GM19452 (cell line): Measurements from ENCODE around the gene RENBP.
A peak's percentile ranks its signal among the peaks of the same experiment; 100 is the strongest.

Source experiments
- ATAC-seq: cut with Tn5 transposase; IDR thresholded peaks from one replicate; pipeline ENCODE4 v1.9.1; 2021; ENCODE audit not compliant: unreplicated experiment

RENBP gene

DNA sequence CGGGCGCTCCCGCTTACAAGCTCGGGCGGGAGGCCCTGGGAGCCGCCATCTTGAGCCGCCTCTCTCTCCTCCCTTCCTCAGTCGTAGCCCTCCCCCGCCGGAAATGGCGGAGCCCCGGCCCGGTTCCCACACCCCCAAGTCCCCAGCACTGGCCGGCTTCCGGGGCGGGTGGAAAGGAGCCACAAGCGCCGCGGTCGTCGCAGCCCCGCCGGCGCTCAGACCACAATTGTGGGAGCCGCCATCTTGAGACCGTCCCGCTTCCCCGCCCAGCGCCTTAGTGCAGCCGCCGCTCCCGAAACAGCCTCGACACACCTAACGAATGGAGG is 26.6 kb upstream of the RENBP start:
- ATAC-seq = peak; percentile 42

DNA sequence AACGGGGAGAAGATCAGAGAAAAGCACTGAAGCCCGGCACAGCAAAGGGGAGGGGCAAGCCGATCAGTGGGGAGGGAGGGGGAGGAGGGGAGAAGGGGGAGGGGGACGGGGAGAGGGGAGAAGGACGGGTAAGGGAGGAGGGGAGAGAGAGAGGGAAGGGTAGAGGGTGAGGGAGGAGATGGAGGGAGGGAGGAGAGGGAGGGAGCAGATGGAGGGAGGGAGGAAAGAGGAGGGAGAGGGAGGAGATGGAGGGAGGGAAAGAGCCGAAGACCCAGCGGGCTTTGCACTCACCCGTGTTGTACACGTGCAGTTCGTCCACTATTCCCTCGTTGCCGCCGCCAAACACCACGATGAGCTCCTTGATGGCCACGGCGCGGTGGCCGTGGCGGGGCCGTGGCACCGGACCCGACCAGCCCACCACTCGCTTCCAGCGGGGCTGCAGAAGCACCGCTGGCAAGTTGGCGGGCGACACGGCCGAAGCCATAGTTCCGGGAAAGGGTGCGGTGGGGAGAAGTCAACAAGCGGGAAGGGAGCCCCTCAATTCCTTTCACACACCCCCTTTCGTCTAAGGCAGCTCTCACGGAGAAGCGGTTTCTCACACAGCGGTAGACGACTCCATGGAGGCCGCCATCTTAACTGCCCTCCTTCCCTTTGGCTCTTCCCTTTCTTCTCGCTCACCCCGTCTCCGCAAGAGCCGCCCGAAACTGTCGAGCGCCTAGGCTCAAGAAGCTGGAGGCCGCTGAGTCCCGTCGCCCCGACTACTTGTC is 26.1 kb upstream of the RENBP start:
- ATAC-seq = no peak

DNA sequence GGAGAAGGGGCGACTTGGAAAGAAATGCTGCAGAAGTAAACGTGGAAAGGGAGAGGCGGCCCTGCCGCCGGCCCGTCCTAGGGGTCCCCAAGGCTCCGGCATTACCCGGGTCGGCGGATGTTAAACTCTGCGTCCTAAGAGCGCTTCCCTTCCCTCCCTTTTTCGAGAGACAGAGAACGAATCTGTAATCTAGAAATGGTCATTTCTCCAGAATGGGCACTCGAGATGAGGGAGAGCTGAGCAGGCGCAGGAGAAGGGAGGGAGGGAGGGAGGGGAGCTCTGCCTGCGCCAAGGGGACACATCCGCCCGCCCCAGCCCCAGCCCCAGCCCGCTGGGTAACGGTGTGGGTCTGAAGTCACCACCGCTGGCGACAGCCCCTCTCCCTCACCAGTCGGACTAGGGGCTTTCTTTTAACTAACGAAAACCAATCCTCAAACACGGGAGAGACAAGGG is 25.5 kb upstream of the RENBP start:
- no peak for ATAC-seq

DNA sequence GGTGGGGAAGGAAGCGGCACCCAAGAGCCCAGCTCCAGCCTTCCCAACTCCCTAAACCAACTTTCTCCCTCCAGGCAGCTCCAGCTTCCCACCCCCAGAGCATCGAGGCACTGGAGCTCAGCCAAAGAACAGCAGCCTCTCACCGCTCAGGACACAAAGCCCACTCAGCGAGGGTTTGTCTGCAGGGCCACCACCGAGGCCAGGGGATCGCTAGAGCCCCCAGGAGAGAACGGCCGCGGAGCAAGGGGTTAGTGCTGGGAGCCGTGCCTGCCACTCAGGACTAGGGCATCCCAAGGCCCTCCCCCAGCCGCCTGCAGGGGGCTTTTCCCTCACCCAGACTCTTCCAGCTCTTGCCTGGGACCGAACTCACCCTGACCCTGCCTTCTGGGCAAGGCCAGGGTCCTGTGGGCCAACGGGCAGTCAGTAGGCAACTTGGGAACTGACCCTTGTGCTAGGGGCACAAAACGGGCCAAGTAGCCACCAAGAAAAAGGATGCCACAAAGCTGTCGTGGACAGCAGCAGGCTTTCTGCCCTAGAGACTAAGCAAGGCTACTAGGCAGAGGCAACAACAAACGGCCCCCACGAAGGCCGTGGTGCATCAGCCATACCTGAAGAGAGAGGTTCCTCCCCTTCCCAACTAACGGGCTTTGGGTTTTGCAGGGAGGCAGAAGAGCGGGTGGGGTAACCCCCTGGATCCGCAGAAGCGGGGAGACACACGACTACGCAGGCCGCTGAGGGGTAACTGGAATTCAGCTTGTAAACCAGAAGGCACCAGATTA is 24.9 kb upstream of the RENBP start:
- no peak for ATAC-seq

DNA sequence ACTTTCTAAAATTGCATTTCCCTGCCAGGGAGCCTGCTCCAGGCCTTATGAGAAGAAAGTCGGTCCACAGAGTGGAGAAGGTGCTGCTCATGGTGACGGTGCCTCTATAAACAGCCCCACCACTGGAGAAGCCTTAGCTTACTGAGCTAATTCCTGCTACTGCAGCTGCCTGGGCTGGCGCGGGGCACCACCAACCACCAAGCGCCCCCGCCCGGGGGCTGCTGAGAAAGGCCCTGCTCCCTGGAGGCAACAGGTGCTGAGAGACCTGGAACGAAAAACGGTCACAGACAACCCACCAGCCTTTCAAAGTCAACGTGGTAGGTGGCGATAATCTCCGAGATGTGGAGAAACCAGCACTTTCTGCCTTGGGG is 24.3 kb upstream of the RENBP start:
- no peak for ATAC-seq

DNA sequence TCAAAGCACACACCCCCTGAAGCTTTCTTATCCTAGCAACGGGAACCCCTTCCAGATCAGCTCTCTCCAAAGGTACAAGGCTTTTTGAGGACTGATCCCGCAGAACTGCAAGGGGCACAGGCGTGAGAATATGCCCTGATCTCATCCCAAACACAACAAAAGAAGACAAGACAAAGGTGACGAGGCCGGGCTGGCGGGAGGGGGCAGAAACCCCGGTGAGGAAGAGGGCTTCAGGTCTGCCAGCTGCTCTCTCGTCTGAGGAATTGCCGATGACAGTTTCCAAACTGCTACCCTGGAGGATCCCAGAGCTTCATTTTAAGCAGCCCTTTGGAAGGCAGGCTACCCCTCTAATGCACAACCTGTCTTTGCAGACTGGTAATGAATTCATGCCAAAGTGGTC is 23.8 kb upstream of the RENBP start:
- ATAC-seq = no peak

DNA sequence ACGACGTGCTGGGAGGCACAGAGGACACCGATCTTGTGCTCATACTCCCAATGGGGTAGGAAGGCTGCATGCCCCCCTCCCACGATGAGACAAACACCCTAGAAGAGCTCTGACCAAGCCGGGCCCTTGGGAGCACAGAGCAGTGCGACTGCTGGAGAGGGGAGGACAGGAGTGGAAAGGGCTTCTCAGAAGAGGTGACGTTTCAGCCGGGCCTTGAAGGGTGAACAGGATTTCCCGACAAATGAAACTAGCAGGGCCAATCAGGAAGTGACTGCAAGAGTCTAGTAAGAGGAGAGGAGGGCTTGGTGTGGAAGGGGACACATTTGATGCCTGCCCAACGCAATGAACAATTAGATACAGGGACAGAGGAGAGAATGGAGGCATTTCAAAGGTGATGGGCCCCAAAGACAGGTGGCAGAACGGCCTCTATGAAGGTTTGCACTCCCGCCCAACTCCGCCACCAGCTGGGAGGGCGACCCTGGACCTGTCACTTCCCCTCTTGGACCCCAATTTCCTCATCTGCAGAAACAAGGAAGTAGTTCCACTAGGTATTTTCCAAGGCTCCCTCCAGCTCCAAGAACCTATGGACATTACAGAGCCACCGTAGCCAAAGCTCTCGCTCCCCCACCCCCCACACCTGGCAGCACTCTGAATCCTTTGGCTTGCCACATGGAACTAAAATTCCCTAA is 23.2 kb upstream of the RENBP start:
- ATAC-seq = no peak

DNA sequence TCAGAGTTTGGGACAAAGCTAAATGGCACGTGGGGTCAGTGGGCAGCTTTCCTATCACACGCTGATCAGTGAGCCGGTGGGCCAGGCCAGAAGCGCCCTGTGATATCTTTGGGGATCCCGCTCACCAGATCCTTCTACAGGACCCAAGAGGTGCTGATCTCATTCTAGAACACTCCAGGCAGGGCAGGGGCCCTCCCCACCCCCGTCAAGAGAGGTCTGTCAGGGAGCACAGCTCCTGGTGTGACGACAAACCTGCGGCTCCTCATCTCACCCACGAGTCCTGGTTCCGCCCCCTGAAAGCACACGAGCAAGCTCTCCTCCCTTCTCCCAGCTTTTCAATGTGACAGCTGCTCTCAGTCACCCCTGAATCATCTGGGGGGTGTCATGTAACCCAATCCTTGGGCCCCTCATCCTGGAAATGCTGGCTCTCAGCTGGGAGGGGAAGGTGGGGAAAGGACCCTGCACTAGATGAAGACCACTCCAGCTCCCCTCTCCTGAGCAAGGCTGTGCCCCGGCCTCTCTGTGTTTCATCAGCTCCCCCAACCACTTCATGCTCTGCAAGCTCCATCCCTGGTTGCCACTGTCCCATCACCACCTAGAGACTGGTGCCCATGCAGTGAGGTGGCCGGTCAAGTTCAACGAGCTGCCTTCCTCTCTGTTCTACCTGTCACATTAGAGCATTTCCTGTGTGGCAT is 22.5 kb upstream of the RENBP start:
- ATAC-seq = no peak

DNA sequence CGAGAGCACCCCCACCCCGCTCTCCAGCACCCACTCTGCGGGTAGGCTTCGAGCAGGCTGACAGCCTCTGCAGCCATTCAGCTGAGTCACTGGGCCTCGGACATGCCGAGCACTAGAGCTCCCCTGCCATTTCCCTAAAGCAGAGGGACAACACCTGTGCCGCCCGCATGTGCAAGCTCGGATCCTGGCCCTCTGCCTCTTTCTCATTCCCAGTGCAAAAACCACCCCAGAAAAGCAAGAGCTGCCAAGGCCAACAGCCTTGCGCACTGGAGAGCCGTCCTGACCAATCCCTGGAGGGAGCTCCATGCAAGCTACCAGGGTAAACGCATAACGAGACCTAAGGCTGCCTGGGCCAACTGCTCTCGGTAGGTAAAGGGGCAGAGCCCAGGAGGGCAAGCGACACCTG is 21.8 kb upstream of the RENBP start:
- no peak for ATAC-seq

DNA sequence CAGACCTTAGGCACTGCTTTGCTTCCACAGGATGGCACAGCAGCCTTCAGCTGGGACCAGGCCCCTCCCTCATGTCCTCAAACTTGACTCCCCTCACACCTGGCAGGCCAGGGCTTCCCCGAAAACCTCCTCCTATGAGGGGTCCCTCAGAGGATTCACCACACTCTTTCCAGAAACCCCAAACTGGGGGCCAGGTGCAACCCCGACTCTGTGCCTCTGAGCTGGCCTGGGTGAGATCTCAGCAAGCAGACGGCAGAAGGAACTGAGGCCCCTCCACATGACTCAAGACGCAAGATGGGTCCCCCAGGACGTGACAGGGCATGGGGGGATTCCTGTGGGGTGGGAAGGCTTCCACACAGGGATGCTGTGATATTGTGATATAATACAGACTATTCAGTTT is 21.0 kb upstream of the RENBP start:
- ATAC-seq = no peak

DNA sequence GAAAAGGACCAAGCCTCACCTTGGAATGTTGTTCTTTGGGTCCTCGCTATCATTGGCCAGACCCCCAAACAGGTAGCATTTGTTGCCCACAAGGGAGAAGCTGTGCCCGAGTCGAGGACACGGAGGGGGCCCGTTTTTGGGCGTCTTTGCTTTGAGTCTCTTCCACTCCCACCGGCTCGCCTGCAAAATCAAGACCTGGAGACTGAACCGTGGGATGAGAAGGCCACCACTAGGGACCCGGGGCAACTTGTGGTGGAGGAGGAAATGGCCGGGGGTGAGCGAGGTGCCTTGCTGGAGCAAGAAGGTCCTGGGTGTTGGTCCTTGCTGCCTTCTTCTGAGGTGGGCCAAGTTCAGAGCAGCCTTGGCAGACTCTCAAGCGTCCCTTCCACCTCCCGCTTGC is 19.7 kb upstream of the RENBP start:
- no peak for ATAC-seq

DNA sequence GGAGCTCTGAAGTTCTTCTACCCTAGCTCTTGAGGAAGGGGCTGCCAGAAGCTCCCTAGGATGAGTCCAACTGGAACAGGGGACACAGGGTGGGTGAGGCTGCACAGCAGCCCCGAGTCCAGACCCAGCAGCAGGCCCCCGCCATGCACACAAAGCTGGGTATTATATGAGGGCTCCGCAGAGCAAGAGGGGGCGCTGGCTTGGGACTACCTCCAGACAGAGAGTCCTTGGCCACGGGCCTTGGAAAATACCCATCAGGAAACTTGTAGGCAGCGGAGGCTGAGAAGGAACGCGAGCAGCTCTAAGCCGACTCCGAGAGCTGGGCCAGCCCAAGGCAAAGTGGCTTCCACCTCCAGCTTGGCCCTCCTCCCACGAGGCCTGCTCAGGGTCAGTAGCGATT is 19.1 kb upstream of the RENBP start:
- ATAC-seq = no peak

DNA sequence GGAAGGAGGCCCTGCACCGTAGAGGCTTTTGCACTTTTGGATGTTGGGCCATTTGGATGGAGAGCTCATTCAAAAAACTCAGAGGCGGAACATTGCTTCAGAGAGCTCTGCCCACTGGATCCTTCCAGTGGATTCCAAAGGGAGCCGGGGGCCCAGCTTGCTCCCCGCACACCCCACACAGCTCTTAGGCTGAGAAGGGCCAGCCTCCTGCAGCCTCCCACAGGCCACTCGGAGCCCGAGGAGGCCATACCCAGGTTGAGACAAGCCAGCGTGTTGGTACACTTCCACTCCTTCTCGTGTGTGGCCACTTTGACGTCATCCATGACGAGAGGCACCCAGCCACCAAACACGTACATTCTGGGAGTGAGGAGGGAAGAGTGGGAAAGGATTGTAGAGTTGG is 16.8 kb upstream of the RENBP start:
- ATAC-seq = no peak

DNA sequence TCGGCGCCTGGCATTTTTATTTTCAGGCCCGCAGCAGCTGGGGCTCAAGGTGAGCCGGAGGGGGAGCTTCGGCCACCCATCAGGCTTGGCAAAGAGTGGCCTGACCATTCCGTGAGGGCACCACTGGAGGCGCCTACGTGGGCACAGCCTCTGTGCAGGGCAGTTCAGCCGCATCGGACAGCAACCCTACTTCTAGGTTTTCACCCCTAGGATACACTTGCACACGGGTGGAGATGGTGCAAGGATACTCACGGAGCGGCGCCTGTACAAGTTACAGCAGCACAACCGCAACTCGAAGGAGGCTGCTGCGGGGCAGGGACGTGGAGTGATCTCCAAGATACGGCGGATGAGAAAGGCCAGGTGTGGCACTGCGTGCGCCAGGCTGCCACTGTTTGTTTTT is 16.3 kb upstream of the RENBP start:
- ATAC-seq = no peak

DNA sequence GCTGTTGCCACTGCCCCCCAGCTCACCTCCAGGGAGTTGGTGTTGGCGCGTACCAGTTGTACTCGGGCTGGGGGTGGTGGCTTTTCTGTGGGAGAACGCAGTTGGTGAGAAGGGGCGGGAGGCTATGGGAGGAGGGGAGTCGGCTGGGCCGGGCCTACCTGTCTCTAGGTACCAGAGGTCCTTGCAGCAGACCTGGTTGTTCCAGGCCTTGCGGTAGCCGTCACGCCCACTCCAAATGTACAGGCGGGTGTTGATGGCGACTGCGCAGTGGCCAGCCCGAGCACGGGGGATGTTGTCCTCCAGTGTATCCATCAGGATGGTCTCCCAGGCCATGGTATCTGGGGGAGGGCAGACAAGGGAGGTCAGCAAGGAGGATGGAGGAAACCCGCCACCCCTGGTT is 15.6 kb upstream of the RENBP start:
- ATAC-seq = no peak

DNA sequence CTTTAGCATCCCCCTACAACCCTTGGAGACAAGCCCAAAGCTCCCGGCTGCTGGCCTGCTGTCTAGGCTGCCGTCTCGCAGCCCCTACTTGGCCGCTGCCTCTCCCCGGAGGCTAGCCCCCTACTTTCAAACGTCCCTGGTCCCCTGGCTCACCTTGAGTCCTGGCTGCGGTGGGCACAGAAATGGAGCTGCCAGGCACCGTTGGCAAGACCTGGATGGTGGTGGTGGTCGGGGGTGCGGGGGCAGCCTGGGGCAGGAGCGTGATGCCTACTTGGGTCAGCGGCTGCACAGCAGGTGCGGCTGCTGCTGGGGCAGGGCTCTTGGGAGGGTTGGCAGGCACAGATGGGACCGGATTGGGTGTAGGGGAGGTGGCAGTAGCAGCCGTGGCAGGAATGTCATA is 15.2 kb upstream of the RENBP start:
- ATAC-seq = no peak

DNA sequence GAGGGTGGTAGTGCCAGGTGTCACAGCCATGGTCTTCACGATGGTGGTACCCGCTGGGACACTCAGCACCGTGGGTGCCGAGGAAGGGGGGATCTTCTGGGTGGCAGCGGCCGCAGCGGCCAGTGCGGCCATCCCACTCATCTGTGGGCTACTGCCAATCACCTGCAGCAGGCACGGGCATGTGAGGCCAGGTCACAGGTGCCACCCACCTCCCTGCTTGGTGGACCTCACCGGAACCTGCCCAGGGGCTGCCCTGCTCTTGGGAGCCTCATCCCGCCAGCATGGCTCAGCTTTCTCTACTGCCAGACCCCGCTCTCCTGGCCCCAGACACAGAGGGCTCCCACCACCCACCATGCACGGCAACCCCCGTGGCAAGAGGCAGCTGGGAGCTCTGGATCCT is 14.2 kb upstream of the RENBP start:
- no peak for ATAC-seq

DNA sequence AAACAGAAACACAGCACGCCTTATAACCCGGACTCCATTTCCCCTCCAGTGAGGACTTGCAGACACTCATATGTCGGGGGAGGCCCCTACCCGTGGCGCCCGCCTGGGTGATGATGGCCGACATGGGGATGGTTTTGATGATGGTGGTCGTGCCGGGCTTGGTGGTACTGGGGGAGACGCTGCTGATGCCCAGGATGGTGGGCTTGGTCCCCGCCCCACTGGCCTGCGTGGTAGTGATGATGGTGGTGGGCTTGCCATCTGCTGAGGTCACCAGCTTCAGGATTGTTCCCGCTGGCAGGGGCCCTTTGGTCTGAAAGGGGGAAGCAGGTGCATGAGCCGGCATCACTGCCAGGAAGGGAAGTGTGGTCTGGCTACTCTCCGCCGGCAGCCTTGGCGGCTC is 12.8 kb upstream of the RENBP start:
- ATAC-seq = no peak

DNA sequence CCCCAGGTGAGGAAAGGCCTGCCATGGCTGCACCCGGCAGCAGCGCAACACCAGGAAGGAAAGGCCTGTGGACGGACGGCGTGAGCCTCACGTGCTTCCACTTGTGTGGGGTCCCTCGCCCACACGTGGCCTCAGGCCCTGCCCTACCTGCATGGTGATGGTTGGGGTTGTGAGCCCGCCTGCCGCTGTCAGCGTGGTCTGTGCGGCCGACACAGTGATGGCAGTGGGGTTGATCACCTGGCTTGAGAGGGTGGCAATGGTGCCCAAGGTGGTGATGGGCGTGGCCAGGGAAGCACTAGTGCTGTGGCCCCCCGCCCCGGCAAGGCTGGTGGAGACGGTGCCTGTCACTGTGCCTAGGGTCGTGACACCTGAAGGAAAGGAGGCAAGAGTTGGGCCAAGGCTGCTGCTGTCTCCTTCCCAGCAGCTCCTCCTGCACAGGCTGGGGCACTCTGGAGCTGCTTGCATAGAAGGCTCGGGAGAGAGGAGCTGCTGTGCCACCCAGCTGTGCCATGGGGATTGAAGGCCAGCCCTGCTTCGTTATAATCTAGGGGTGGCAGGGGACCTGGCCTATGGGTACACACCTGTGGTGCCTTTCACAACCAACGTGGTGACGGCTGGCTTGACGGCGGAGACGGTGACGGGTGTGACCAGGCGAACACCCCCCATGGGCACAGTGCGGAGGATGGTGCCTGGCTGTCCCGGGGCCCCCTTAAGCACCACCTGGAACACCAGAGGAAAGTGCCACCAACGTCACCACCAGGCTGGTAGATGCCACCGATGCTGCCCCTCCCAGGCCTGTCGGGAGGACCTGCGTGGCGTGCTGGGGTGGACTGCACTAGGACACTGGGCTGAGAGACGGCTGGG is 11.8 kb upstream of the RENBP start:
- ATAC-seq = no peak

DNA sequence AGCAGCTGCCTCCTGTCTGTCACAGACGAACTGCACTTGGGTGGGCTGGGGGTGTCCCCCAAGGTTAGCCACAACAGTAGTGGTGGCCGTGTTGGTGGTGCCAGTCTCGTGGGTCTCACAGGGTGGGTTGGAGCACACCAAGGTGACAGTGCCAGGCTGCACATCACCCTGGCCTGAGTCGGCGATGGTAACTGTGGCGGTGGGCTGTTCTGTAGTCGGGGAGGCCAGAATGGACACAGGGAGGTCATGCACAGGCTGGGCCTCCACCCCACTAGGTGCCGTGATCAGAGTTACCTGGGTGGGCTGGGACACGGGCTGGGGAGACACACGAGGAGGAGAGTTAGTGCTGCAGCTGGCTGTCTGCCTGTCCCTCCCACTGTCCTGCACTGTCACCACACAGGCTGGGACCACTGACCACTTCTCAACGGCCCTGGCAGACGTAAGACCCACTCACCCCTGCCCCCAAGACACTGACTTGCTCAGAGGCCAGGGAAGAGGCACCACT is 10.8 kb upstream of the RENBP start:
- ATAC-seq = no peak
